Activated CD8-positive, alpha-beta memory T cell treated with anti-CD3 and anti-CD28 coated beads for 1 hour (primary cell): Measurements from ENCODE around the gene AKR1C1.
"Not testable (repeated sequence)": the region's sequence is repeated elsewhere in the genome, so short reads cannot be mapped to it uniquely, and the experiment has no call there.

Source experiments
- DNase-seq, 2 donors: peaks; one replicate each; pipeline ENCODE4 v3.0.0-alpha.2; 2020; ENCODE audit warnings: low read depth in 1 of 2; ENCODE audit errors: extremely low read depth in 1 of 2

The AKR1C1 gene

DNA sequence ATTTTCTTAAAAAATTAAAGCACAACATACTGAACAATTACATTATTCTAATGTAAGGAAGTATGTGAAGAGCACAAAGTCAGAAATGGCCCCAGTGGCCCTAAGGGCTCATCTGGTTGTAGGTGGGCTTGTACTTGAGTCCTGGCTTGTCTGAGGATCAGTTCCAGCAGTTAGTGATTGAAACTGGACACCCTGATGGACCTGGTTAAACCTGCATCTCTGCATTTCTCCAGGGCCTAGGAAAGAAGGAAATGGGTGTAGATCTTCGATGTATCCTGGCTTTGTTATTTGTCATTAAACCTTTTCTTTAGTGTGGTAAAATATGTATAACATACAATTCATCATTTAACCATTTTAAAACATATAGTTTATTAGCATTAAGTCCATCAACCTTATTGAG is 50.2 kb downstream of the AKR1C1 start:
- no peak for DNase-seq

DNA sequence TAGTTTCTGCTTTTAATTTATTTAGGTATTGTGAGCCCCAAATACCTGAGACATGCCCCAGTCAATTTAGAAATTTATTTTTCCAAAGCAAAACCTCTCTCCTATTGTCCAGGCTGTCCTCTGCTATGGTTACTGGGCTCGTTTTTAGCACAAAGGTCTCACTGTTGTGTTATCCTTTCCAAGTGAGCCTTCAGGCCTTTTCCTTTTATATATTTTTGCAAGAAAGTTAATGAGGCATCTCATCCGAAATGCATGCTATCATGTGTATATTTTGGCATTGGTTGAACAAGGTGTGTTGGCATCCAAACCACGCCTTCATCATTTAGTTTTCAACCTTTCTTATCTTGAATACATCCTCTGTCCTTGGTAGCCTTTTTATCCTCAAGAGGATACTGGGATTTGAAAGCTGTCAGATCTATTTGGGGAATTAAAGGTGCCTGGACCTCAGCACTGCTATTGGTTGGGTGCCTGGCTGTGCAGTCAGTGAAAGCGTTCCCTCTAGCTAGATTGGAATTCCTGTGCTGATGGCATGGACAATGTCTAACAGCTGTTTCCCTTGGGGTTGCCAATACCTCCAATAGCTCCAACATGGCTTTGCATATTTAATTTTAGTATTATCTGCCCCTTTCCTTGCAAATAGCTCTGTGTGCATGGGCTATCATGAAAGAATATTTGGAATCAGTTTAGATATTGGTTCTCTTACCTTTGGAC is 51.1 kb downstream of the AKR1C1 start:
- DNase-seq: not testable (repeated sequence)

- no peak for DNase-seq
These were observed 51.7 kb downstream of the AKR1C1 start for GRCh38 chr10:5014936-5015335.

- no peak for DNase-seq
These were observed 54.9 kb downstream of the AKR1C1 start for GRCh38 chr10:5018134-5018533.

GRCh38 chr10:5018671-5019277 is 55.6 kb downstream of the AKR1C1 start:
- not testable (repeated sequence) for DNase-seq

GRCh38 chr10:5019770-5020612 is 56.8 kb downstream of the AKR1C1 start:
- DNase-seq: not testable (repeated sequence)

- DNase-seq: not testable (repeated sequence)
These were observed 58.5 kb downstream of the AKR1C1 start for GRCh38 chr10:5021624-5022290.

GRCh38 chr10:5023177-5023805 is 60.1 kb downstream of the AKR1C1 start:
- DNase-seq: no peak

- not testable (repeated sequence) for DNase-seq
These were observed 62.3 kb downstream of the AKR1C1 start for GRCh38 chr10:5025461-5025881.

DNA sequence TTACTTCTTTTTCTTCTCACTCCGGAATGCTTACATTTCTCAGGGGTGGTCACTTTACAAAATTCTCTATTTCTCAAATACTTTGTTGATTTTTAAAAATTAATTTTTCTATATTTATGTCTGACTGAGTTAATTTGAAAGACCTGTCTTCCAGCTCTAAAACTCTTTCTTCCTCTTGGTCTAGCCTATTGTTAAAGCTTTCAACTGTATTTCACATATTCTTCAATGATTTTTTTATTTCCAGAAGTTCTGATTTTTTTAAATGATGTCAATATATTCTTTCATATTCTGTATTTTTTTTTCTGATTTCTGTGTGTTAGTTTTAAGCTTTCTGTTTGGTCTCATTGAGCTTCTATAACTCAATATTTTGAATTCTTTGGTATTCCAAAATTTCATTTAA is 67.8 kb downstream of the AKR1C1 start:
- DNase-seq: no peak

DNA sequence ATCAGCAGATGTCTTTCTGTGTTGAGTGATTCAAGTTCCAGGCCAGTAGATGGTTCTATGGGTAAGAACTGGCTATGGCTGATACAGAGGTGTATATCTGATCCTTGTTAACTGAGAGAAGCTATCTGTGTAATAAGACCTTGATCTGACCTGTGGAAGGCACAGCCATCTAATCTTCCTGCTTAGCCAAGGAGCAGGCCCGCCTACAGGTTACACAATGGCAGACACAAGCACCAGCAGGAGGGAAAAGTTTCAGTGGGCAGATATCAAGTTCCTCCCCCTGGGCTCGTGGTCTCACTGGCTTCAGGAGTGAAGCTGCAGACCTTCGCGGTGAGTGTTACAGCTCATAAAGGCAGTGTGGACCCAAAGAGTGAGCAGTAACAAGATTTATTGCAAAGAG is 68.4 kb downstream of the AKR1C1 start:
- DNase-seq: not testable (repeated sequence)

DNA sequence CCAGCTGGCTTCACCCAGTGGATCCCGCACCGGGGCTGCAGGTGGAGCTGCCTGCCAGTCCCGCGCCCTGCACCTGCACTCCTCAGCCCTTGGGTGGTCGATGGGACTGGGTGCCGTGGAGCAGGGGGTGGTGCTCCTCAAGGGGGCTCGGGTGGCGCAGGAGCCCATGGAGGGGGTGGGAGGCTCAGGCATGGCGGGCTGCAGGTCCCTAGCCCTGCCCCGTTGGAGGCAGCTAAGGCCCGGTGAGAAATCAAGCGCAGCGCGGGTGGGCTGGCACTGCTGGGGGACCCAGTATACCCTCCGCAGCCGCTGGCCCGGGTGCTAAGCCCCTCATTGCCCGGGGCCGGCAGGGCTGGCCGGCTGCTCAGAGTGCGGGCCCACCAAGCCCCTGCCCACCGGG is 69.2 kb downstream of the AKR1C1 start:
- DNase-seq: not testable (repeated sequence)
